Endothelial cell of umbilical vein (primary cell): Measurements from ENCODE around the gene DDR1. TPM values are rescaled to one million over a fixed set of nuclear protein-coding genes. Genes with fewer than 3 reads are reported as not detected.

Source experiments
- BruUV-seq: library from RNA; stranded (reverse); fragments of 400-500 nt; replicated peaks from 2 replicates; lab custom pipeline; 2021; lab: Mats Ljungman, UMichigan
- CTCF ChIA-PET: fragments of 300-600, 350-600 bp; sonication (Branson Sonifier 250); formaldehyde crosslinking; loops from one replicate; lab custom pipeline; 2021; ENCODE audit warnings: antibody characterized with exemption, inconsistent platforms; lab: Charles Lee
- POLR2A ChIA-PET: fragments of 300-600, 350-600 bp; sonication (Branson Sonifier 250); formaldehyde crosslinking; loops from one replicate; lab custom pipeline; 2021; ENCODE audit warnings: antibody characterized with exemption, inconsistent platforms; lab: Charles Lee
- DNase-seq: peaks from one replicate; pipeline ENCODE4 v3.0.0-alpha.2; 2011; ENCODE audit warnings: low read depth, low spot score
- FAIRE-seq: peaks from 2 replicates; lab custom pipeline; 2011; peaks lifted over from hg19 to GRCh38; lab: Jason Lieb, UNC
- H2AFZ ChIP-seq: 2 replicates; pipeline ENCODE4 v1.6.0; 2012; ENCODE audit warnings: low read depth, low read length, control low read depth, inconsistent platforms
- H3K27ac ChIP-seq: 2 replicates; pipeline ENCODE4 v1.5.1; 2011; ENCODE audit warnings: low read depth, mild to moderate bottlenecking, control low read depth, low read length, moderate library complexity; ENCODE audit not compliant: insufficient read depth
- H3K27me3 ChIP-seq, 2 experiments: 2 replicates each; pipeline versions ENCODE4 v1.6.0 to v1.6.1; 2011; ENCODE audit warnings: low read length in 2 of 2, mixed read lengths in 1 of 2; ENCODE audit not compliant: control insufficient read depth in 2 of 2, insufficient read depth in 2 of 2
- H3K36me3 ChIP-seq, 2 experiments: 2 replicates in 1 of 2; 3 replicates in 1 of 2; pipeline ENCODE4 v1.5.1; 2011; ENCODE audit warnings: low read length in 2 of 2, mild to moderate bottlenecking in 1 of 2, moderate library complexity in 1 of 2; ENCODE audit not compliant: control insufficient read depth in 2 of 2, insufficient read depth in 2 of 2; ENCODE audit errors: extremely low read depth in 1 of 2
- H3K4me1 ChIP-seq: 3 replicates; pipeline ENCODE4 v1.5.1; 2011; ENCODE audit warnings: mild to moderate bottlenecking, low read length; ENCODE audit not compliant: control insufficient read depth, insufficient read depth; ENCODE audit errors: extremely low read depth
- H3K4me2 ChIP-seq: 2 replicates; pipeline ENCODE4 v1.6.1; 2011; ENCODE audit warnings: low read length, control low read depth, mixed read lengths; ENCODE audit not compliant: insufficient read depth
- H3K4me3 ChIP-seq, 3 experiments: fragments of 200-600 bp in 1 of 3; sonication (generic), shearing (Covaris generic) in 1 of 3; replicated peaks in 1 of 3; 2 replicates each; pipeline ENCODE4 v1.5.1; 2011 to 2016; ENCODE audit warnings: control low read depth in 3 of 3, low read length in 3 of 3, mild to moderate bottlenecking in 2 of 3, inconsistent platforms in 1 of 3, low read depth in 1 of 3, moderate library complexity in 1 of 3; ENCODE audit not compliant: insufficient read depth in 1 of 3
- H3K79me2 ChIP-seq: 2 replicates; pipeline ENCODE4 v1.6.0; 2012; ENCODE audit warnings: low read length, inconsistent platforms; ENCODE audit not compliant: control insufficient read depth, insufficient read depth
- H3K9ac ChIP-seq: replicated peaks from 2 replicates; pipeline ENCODE3; 2011; ENCODE audit warnings: low read length, control low read depth; ENCODE audit not compliant: insufficient read depth; ENCODE audit errors: extremely low read depth
- H3K9me1 ChIP-seq: replicated peaks from 3 replicates; pipeline ENCODE4 v1.6.0; 2011; ENCODE audit warnings: mild to moderate bottlenecking, low read length; ENCODE audit not compliant: control insufficient read depth, insufficient read depth; ENCODE audit errors: extremely low read depth
- H3K9me3 ChIP-seq: replicated peaks from 2 replicates; pipeline ENCODE4 v1.5.1; 2012; ENCODE audit warnings: low read length, inconsistent platforms; ENCODE audit not compliant: control insufficient read depth, insufficient read depth
- H4K20me1 ChIP-seq: replicated peaks from 2 replicates; pipeline ENCODE3; 2011; ENCODE audit warnings: mild to moderate bottlenecking, low read length; ENCODE audit not compliant: control insufficient read depth, insufficient read depth; ENCODE audit errors: extremely low read depth
- CTCF ChIP-seq, 2 donors: IDR thresholded peaks; 1 replicate in 1 of 2; 2 replicates in 1 of 2; pipeline ENCODE4 v1.5.1; 2011; ENCODE audit warnings: low read length in 2 of 2, mild to moderate bottlenecking in 2 of 2, moderate library complexity in 2 of 2, control low read depth in 1 of 2, inconsistent platforms in 1 of 2, low read depth in 1 of 2; ENCODE audit not compliant: insufficient read depth in 1 of 2; ENCODE audit errors: extremely low read depth in 1 of 2
- EZH2 ChIP-seq: IDR thresholded peaks from 2 replicates; pipeline ENCODE4 v1.6.1; 2012; ENCODE audit warnings: borderline replicate concordance, low read depth, mild to moderate bottlenecking, moderate library complexity, low read length, inconsistent platforms; ENCODE audit not compliant: severe bottlenecking
- FOS ChIP-seq: IDR thresholded peaks from 2 replicates; pipeline ENCODE4 v1.6.1; 2011; ENCODE audit warnings: mild to moderate bottlenecking, low read length, moderate library complexity, borderline replicate concordance; ENCODE audit not compliant: insufficient read depth
- GATA2 ChIP-seq: IDR thresholded peaks from 2 replicates; pipeline ENCODE4 v1.7.0; 2011; ENCODE audit warnings: low read depth, mild to moderate bottlenecking, moderate library complexity, mixed read lengths, low read length; ENCODE audit not compliant: insufficient read length, insufficient read depth
- JUN ChIP-seq: IDR thresholded peaks from 2 replicates; pipeline ENCODE4 v1.6.1; 2011; ENCODE audit warnings: borderline replicate concordance, low read depth; ENCODE audit not compliant: insufficient read length, insufficient read depth
- MAX ChIP-seq: IDR thresholded peaks from 2 replicates; pipeline ENCODE4 v1.6.1; 2011; ENCODE audit not compliant: insufficient read depth, insufficient read length
- MYC ChIP-seq: IDR thresholded peaks from one replicate; pipeline ENCODE4 v1.6.1; 2011; ENCODE audit warnings: mild to moderate bottlenecking, low read depth, low read length
- POLR2A ChIP-seq: IDR thresholded peaks from 2 replicates; pipeline ENCODE4 v1.6.1; 2012; ENCODE audit warnings: low read depth, mild to moderate bottlenecking, control low read depth, low read length
- POLR2AphosphoS5 ChIP-seq: IDR thresholded peaks from 2 replicates; pipeline ENCODE4 v1.6.1; 2012; ENCODE audit warnings: low read depth, mild to moderate bottlenecking, control low read depth, low read length, moderate library complexity; ENCODE audit not compliant: insufficient read depth
- dilution Hi-C: fragments of 300-500 bp; cut with MboI; formaldehyde crosslinking; loops from one replicate; pipeline ENCODE4 v1.15.0; 2019; ENCODE audit warnings: low sequenced_read_pairs; ENCODE audit not compliant: extremely low pct_ligation_motif_present
- intact Hi-C: fragments of 100-400 bp; cut with micrococcal nuclease; formaldehyde crosslinking; loops from one replicate; pipeline ENCODE4 v1.10.0; 2022
- polyA plus RNA-seq, 4 experiments: library from polyadenylated mRNA; depleted of rRNA in 3 of 4; stranded (reverse) in 3 of 4; unstranded in 1 of 4; fragments of >200 nt; gene quantifications; 2 replicates each; pipeline versions ENCODE4 v1.2.1 to v1.2.3, GENCODE V29; 2011 to 2012; ENCODE audit warnings: missing spikeins in 1 of 4
- total RNA-seq: library from RNA; stranded (reverse); gene quantifications from 2 replicates; pipeline ENCODE4 v1.2.3, GENCODE V29; 2021

The DDR1 gene
- total and polyA plus RNA-seq, 2 donors (not counting 3 experiments of a cell fraction or from before 2014, with no cell fraction given) = 8.8 to 22.9 TPM

GRCh38 chr6:30893666-30894065 is 9.3 kb downstream of the DDR1 start:
- FAIRE-seq (no peak), DNase-seq (no peak)
- Histone ChIP-seq H3K4me2 (no peak overlapping the region), H3K9me3 (no peaks in the 10 kb centered on the region), H3K9ac (no peak overlapping the region), H3K27ac (no peak overlapping the region), H3K79me2 (no peaks in the 10 kb centered on the region), H3K36me3 (peaks cover 0 to 7% of the 10 kb centered on the region in 2 experiments), H4K20me1 (no peaks in the 10 kb centered on the region), H3K27me3 (no peaks in the 10 kb centered on the region), H2AFZ (no peak overlapping the region), H3K9me1 (no peaks in the 10 kb centered on the region), H3K4me1 (no peaks in the 10 kb centered on the region), H3K4me3 (no peak overlapping the region)
- CTCF ChIA-PET = interaction anchor here (1.6 kb wide), 1 partner anchor 9 kb away, joined by 3 read pairs; the partner anchor contains the start of gene DDR1
- dilution Hi-C loops (loop anchor here (25.0 kb wide), 1 partner anchor 156 kb away; the partner anchor contains the start of genes FLOT1 and IER3), intact Hi-C loops (no loop called here)
- TF ChIP-seq POLR2A (no peak), FOS (no peak), MYC (no peak), EZH2 (no peak)
- no TSS peak for BruUV-seq
- POLR2A ChIA-PET = no interaction called here

GRCh38 chr6:30894381-30894780 is 10.1 kb downstream of the DDR1 start:
- no TSS peak for BruUV-seq
- FAIRE-seq = no peak
- Histone ChIP-seq H3K27ac (no peak overlapping the region), H3K79me2 (no peaks in the 10 kb centered on the region), H4K20me1 (no peaks in the 10 kb centered on the region), H2AFZ (no peak overlapping the region), H3K4me3 (no peak overlapping the region), H3K9me3 (no peaks in the 10 kb centered on the region), H3K4me1 (no peaks in the 10 kb centered on the region), H3K9me1 (no peaks in the 10 kb centered on the region), H3K27me3 (no peaks in the 10 kb centered on the region), H3K9ac (no peak overlapping the region), H3K36me3 (peaks cover 0 to 7% of the 10 kb centered on the region in 2 experiments), H3K4me2 (no peak overlapping the region)
- CTCF ChIA-PET = interaction anchor here (1.6 kb wide), 1 partner anchor 10 kb away, joined by 3 read pairs; the partner anchor contains the start of gene DDR1
- DNase-seq = no peak
- intact Hi-C loops = no loop called here
- dilution Hi-C loops = loop anchor here (25.0 kb wide), 1 partner anchor 157 kb away; the partner anchor contains the start of genes FLOT1 and IER3
- TF ChIP-seq GATA2 (no peak), FOS (no peak), CTCF (IDR thresholded peaks at IDR 0.05; ENCODE audit: extremely low read depth in 1 of 2, insufficient read depth in 1 of 2, low read depth in 1 of 2, low read length in 2 of 2) (no peak), EZH2 (no peak), JUN (no peak), MYC (no peak), POLR2A (no peak), MAX (no peak), POLR2AphosphoS5 (no peak)
- POLR2A ChIA-PET = no interaction called here
